GM12874 (cell line): ENCODE results near the gene FASN.

Source experiments
- TF ChIP-seq, protein P1 (sequence below): IDR thresholded peaks from 2 replicates; pipeline ENCODE4 v1.5.1; 2011; ENCODE audit warnings: low read depth, mild to moderate bottlenecking, control low read depth, low read length, moderate library complexity; ENCODE audit not compliant: insufficient read depth

The FASN gene

DNA sequence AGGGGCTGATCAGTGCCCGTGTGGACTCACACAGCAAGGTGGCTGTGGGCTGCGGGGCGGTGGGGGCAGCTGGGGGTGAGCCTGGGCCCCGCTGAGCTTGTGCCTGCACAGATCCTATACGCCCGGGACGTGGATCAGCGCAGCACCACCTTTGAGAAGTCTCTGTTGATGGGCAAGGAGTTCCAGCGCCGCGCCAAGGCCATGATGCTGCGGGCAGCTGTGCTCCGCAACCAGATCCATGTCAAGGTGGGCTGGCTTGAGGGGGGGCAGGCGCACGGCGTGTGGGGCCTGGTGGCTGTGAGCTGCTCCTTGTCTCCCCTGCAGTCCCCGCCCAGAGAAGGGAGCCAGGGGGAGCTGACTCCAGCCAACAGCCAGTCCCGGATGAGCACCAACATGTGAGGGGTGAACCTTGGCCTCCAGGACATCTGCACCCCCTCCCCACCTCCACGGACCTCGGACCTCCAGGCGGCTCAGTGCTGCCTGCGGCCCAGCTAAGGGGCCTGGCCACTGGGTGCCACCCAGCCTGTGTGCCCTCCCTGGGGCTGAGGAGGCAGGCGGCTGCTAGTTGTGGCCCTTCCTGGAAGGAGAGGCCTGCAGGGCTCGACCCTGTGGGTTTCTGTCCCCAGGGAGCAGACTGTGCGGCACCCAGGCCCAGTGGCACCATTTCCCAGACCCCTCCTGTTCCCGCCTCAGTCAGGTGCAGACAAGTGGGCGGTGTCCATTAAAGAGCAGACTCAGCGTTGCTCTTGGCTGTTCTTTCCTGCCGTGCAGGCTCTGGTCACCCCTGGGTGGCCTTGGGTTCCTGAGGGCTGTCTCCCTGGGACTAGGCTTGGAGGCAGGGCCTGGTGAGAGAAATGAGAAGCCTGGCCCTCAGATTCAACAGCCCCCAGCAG lies 41.1 kb downstream of the FASN start:
- TF ChIP-seq, protein P1, sequence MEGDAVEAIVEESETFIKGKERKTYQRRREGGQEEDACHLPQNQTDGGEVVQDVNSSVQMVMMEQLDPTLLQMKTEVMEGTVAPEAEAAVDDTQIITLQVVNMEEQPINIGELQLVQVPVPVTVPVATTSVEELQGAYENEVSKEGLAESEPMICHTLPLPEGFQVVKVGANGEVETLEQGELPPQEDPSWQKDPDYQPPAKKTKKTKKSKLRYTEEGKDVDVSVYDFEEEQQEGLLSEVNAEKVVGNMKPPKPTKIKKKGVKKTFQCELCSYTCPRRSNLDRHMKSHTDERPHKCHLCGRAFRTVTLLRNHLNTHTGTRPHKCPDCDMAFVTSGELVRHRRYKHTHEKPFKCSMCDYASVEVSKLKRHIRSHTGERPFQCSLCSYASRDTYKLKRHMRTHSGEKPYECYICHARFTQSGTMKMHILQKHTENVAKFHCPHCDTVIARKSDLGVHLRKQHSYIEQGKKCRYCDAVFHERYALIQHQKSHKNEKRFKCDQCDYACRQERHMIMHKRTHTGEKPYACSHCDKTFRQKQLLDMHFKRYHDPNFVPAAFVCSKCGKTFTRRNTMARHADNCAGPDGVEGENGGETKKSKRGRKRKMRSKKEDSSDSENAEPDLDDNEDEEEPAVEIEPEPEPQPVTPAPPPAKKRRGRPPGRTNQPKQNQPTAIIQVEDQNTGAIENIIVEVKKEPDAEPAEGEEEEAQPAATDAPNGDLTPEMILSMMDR: no peak

DNA sequence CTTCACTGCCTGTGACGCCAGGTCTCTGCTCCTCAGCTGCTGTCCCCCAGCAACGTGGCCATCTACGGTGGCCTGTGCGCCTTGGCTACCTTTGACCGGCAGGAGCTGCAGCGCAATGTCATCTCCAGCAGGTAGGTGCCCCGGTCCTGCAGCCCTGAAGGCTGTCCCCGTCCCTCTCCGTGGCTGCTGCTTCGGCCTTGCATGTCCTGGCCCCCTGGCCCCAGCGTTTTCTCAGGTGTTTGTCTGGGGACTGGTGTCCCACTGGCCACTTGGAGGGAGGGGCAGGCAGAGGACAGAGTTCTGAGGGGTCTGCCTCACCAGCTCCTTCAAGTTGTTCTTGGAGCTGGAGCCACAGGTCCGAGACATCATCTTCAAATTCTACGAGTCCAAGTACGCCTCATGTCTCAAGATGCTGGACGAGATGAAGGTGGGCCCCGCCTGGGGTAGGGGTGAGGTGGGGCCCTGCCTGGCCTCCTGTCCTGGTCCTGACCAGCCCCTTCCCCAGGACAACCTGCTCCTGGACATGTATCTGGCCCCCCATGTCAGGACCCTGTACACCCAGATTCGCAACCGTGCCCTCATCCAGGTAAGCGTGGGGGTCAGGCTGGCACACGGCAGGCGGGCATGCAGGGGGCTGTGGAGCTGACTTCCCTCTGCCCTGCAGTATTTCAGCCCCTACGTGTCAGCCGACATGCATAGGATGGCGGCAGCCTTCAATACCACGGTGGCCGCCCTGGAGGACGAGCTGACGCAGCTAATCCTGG lies 41.9 kb downstream of the FASN start:
- TF ChIP-seq, protein P1: no peak

GRCh38 chr17:82055023-82055964 lies 42.7 kb downstream of the FASN start:
- TF ChIP-seq, protein P1: no peak

GRCh38 chr17:82054351-82055022 lies 43.5 kb downstream of the FASN start:
- TF ChIP-seq, protein P1: no peak

- TF ChIP-seq, protein P1: no peak
Measured at GRCh38 chr17:82053556-82054263, 44.3 kb downstream of the FASN start.

DNA sequence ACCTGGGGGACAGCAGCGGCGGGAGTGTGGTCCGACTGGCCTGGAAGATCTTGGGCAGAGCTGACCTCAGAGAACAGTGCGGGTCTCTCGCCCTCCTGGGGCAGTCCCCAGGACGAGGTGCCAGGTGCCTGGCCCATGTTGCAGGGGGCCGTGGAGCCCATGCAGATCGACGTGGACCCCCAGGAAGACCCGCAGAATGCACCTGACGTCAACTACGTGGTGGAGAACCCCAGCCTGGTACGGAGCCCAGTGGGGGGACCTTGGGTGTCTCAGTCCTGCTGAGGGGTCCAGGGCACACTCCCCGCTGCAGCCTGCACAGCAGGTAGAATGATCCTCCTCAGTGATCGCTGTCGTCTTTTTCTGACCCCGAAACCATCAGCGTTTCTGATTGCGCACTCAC lies 44.9 kb downstream of the FASN start:
- TF ChIP-seq, protein P1: no peak
